ENCODE results near the gene LRRC7. TPM values are rescaled to one million over a fixed set of nuclear protein-coding genes. Genes with fewer than 3 reads are reported as not detected.

Gene LRRC7
- total RNA-seq, 4 donors from 2014 or later = 0.11 to 0.88 (median 0.36) TPM

DNA sequence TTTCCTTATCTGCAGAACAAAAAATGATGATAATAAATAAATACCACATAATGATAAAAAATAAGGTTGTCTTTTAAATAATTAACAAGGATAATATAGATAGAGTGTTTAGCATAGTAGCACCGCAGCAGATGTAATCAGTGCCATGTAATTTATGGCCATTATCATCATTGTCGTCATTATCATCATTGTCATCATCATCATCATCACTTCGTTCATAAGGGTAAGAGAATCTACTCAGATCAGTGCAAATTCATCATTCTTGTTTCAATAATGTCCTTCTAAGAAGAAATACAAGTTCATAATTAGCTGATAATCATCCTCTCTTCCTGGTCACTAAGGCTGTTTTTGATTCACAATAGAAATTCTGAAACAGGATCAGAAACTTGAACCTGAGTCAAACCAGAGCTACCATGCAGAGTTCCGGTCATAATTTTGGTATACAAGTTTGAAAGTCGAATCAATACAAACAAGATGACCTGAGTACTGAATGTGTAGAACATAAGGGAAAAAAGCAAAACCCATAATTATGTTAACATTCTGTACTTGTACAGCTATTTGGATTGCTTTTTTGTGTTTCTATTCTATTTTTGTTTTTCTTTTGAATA, 465.6 kb downstream of the LRRC7 start:
- no peak for DNase-seq (ENCODE audit: low spot score in 2 of 2)
- no peak overlapping the region for H3K4me3 ChIP-seq (ENCODE audit: low read depth, poor library complexity, severe bottlenecking)
- 81 to 84% methylated on average over 5 of the region's 5 CpGs for WGBS, 2 donors
- intact Hi-C loops (cut with DNase I; ENCODE audit: low total_unique reads) = no loop called here
- no peak for TF ChIP-seq POLR2A (IDR thresholded peaks at IDR 0.05)
- TF ChIP-seq, protein P1, sequence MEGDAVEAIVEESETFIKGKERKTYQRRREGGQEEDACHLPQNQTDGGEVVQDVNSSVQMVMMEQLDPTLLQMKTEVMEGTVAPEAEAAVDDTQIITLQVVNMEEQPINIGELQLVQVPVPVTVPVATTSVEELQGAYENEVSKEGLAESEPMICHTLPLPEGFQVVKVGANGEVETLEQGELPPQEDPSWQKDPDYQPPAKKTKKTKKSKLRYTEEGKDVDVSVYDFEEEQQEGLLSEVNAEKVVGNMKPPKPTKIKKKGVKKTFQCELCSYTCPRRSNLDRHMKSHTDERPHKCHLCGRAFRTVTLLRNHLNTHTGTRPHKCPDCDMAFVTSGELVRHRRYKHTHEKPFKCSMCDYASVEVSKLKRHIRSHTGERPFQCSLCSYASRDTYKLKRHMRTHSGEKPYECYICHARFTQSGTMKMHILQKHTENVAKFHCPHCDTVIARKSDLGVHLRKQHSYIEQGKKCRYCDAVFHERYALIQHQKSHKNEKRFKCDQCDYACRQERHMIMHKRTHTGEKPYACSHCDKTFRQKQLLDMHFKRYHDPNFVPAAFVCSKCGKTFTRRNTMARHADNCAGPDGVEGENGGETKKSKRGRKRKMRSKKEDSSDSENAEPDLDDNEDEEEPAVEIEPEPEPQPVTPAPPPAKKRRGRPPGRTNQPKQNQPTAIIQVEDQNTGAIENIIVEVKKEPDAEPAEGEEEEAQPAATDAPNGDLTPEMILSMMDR (IDR thresholded peaks at IDR 0.05) = no peak

- no peak for DNase-seq (ENCODE audit: low spot score in 2 of 2)
- intact Hi-C loops (cut with DNase I; ENCODE audit: low total_unique reads) = no loop called here
- no peak overlapping the region for H3K4me3 ChIP-seq (ENCODE audit: low read depth, poor library complexity, severe bottlenecking)
- TF ChIP-seq, protein P1 (IDR thresholded peaks at IDR 0.05) = no peak
- no peak for TF ChIP-seq POLR2A (IDR thresholded peaks at IDR 0.05)
These were observed 466.2 kb downstream of the LRRC7 start for GRCh38 chr1:70033936-70034335.

DNA sequence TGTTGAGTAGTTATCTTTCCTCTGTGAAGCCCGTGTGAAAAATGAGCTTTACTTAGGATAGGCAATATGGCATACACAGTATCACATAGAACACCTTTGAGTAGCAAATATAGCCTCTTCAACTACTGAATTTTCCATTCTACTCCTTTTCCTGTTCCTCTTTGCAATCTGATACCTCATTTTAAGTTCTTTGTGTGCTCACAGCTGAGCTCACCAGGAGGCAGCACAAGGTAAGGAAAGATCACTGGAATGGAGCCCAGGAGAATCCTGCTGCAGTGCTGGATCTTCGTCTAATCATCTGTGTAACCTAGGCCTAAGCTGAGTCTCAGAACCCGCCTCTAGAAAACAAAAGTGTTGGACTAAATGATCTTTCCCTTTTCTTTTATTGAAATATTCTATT, 466.7 kb downstream of the LRRC7 start:
- 50 to 58% methylated on average over 3 of the region's 3 CpGs for WGBS, 2 donors
- H3K4me3 ChIP-seq (ENCODE audit: low read depth, poor library complexity, severe bottlenecking) = no peak overlapping the region
- TF ChIP-seq, protein P1 (IDR thresholded peaks at IDR 0.05) = no peak
- no peak for TF ChIP-seq POLR2A (IDR thresholded peaks at IDR 0.05)
- intact Hi-C loops (cut with DNase I; ENCODE audit: low total_unique reads) = no loop called here
- no peak for DNase-seq (ENCODE audit: low spot score in 2 of 2)

DNA sequence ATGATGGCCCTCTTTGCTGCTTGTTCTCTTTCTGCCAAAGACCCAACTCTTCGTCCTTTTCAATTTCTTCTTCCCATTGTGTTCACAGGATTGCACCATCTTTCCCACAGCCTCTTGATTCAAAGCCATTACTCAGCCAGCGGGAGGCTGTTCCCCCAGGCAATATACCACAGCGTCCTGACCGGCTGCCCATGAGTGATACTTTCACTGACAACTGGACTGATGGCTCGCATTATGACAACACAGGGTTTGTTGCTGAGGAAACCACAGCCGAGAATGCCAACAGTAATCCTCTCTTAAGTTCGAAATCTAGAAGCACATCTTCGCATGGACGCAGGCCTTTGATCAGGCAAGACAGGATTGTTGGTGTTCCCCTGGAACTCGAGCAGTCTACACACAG, 470.3 kb downstream of the LRRC7 start:
- intact Hi-C loops (cut with DNase I; ENCODE audit: low total_unique reads) = no loop called here
- WGBS, 2 donors = 85 to 86% methylated on average over 10 of the region's 10 CpGs
- no peak overlapping the region for H3K4me3 ChIP-seq (ENCODE audit: low read depth, poor library complexity, severe bottlenecking)
- TF ChIP-seq POLR2A (IDR thresholded peaks at IDR 0.05) = no peak
- TF ChIP-seq, protein P1 (IDR thresholded peaks at IDR 0.05) = no peak
- DNase-seq (ENCODE audit: low spot score in 2 of 2) = no peak

DNA sequence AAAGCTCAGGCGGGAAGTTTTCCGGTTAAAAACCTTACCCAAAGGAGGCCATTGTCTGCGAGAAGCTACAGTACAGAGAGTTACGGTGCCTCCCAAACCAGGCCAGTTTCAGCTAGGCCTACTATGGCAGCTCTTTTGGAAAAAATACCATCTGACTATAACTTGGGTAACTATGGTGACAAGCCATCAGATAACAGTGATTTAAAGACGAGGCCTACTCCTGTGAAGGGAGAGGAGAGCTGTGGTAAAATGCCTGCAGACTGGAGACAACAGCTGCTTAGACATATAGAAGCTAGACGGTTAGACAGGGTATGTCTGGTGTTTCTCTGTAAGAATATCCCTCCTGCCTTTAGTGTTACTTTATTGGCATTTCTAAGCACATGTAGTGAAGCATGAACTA, 471.8 kb downstream of the LRRC7 start:
- DNase-seq (ENCODE audit: low spot score in 2 of 2) = no peak
- intact Hi-C loops (cut with DNase I; ENCODE audit: low total_unique reads) = no loop called here
- 86 to 90% methylated on average over 6 of the region's 6 CpGs for WGBS, 2 donors
- TF ChIP-seq, protein P1 (IDR thresholded peaks at IDR 0.05) = no peak
- TF ChIP-seq POLR2A (IDR thresholded peaks at IDR 0.05) = no peak
- no peak overlapping the region for H3K4me3 ChIP-seq (ENCODE audit: low read depth, poor library complexity, severe bottlenecking)
